ENCODE measurements around the gene C2.

The C2 gene

GRCh38 chr6:31881136-31881859 is 46.2 kb upstream of the C2 start:
- H3K4me3 ChIP-seq (replicated peaks; ENCODE audit: low read depth, low read length) = no peak overlapping the region
- no peak for TF ChIP-seq CTCF (IDR thresholded peaks at IDR 0.05; ENCODE audit: low read depth, low read length, missing control alignments)
- DNase-seq (ENCODE audit: extremely low read depth, low read depth) = no peak

GRCh38 chr6:31882344-31882743 is 45.2 kb upstream of the C2 start:
- no peak for DNase-seq (ENCODE audit: extremely low read depth, low read depth)
- TF ChIP-seq CTCF (IDR thresholded peaks at IDR 0.05; ENCODE audit: low read depth, low read length, missing control alignments) = no peak
- no peak overlapping the region for H3K4me3 ChIP-seq (replicated peaks; ENCODE audit: low read depth, low read length)

GRCh38 chr6:31883676-31884075 is 43.8 kb upstream of the C2 start:
- no peak overlapping the region for H3K4me3 ChIP-seq (replicated peaks; ENCODE audit: low read depth, low read length)
- DNase-seq (ENCODE audit: extremely low read depth, low read depth) = no peak
- no peak for TF ChIP-seq CTCF (IDR thresholded peaks at IDR 0.05; ENCODE audit: low read depth, low read length, missing control alignments)

- no peak for DNase-seq (ENCODE audit: extremely low read depth, low read depth)
- no peak for TF ChIP-seq CTCF (IDR thresholded peaks at IDR 0.05; ENCODE audit: low read depth, low read length, missing control alignments)
- no peak overlapping the region for H3K4me3 ChIP-seq (replicated peaks; ENCODE audit: low read depth, low read length)
These were observed 42.9 kb upstream of the C2 start for GRCh38 chr6:31884528-31885035.

GRCh38 chr6:31886541-31886991 is 41.0 kb upstream of the C2 start:
- DNase-seq (ENCODE audit: extremely low read depth, low read depth) = no peak
- H3K4me3 ChIP-seq (replicated peaks; ENCODE audit: low read depth, low read length) = no peak overlapping the region
- no peak for TF ChIP-seq CTCF (IDR thresholded peaks at IDR 0.05; ENCODE audit: low read depth, low read length, missing control alignments)

GRCh38 chr6:31887173-31888007 is 40.1 kb upstream of the C2 start:
- no peak for DNase-seq (ENCODE audit: extremely low read depth, low read depth)
- no peak overlapping the region for H3K4me3 ChIP-seq (replicated peaks; ENCODE audit: low read depth, low read length)
- no peak for TF ChIP-seq CTCF (IDR thresholded peaks at IDR 0.05; ENCODE audit: low read depth, low read length, missing control alignments)

Measured in HFF-Myc (cell line).